Non-pigmented ciliary epithelial cell (primary cell): ENCODE measurements around the gene USP22.

ENCODE experiments used
- DNase-seq: peaks from one replicate; pipeline ENCODE4 v3.0.0-alpha.2; 2010; ENCODE audit warnings: low read depth

Gene USP22

DNA sequence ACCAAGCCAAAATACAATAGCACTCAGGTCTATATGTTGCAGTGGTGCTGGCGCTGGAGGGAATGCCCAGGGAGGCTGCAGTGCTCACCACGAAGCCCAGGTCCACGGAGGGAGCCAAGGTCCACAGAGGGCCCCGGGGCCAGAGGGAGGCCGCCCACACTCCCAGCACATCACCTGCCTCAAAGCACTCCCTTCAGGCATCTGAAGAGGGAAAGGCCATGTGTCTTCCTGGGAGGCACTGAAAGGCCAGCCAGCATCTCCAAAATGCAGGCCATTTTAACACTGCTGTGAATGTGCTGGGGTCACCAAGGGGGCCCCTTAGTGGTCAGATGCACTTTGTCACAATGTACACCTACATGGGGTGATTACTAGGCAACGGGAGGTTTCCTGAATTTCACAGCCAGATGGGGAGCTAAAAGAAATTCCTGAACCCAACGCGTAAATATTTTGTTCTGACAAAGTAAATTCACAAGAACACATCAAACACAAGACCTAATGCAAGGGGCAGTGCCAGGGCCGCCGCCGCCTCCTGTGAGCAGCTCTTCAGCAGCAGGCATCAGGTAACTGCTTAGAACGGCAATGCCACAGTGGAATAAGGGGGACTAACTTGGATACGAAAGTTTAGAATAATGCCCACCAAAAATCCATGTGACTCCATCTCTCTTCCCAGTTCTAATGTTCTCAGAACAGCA is 42.8 kb downstream of the USP22 start:
- no peak for DNase-seq

DNA sequence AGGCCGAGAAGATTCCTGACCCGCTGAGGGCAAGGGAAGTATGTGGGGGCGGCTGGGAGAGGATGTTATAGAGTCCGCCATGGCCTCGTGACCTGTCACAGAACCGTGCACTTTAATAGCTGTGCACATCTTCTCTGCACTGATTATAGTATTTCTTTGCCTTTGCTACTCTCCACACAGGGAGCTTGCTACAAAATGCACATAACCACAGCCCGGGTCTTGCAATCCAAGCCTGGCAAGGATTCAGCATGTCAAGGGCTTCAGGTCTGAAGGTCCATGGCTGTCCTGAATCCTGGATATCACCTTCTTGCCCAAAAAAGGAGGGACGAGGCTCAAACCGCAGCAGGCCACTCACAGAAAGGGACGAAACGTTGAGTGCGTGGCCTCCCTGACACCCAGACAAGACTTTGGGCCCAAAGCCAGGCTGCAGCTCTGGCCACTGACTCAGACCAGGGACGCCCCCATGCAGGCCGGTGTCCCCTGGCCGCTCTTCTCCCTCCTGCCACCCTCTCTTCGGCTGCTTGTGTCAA is 43.7 kb downstream of the USP22 start:
- DNase-seq: no peak

DNA sequence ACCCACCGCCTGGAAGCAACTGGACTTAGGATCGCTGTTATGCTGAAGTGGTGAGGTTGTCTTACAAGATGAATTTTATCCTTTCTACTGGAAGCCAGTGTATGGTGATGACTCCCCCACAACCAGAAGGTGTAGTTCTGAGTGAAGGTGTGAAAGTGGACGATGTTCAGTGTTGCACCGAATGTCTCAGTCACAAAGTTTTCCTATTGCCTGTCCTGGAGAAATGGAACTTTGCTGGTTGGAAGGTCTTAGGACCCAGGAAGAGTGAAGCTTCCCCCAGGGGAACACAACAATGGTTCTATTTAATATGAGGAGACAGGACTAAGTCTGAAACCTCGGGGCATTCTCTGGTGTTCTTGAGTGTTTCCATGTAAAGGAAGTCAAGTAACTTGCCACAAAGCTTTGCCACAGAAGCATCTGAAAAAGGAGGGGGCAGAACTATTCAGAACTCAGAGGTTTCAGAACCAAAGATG is 44.2 kb downstream of the USP22 start:
- DNase-seq: no peak

DNA sequence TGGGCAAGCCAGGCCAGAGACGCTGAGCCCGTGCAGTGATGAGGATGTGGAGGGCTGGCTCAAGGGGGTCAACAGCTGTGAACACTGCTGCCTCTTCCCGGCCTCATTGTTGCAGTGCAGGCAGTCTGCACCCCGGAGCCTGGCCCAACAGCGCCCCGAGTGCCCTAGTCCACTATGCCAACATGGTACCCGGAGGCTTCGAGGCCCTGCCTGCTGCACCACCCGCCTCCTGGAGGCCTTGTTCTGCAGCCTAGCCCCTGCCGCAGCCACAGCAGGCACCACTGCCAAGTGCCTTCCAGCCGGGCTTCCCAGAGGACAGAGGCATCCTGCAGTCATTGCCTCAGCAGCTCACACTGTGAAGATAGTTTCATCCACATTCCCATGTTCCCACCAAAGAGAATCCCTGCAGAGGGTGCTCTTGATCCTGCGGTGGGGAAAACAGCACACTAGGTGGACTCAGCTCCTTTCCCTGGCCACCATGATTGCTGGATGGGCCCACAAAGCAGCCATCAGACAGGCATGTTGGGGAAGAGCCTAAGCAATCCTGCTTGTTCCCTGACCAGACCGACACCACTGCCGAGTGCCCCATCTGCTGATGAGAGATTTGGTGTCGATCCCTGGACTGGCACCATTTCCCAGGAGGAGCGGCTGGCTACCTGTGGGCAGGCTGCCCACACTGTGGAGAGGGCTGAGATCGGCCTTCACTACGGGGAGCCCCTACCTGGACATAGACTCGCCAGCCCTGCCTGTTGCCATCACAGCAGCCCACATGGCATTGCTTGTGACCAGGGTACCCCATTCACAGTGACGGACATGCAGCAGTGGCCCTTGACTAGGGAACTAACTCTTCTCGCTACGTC is 44.9 kb downstream of the USP22 start:
- DNase-seq: no peak

DNA sequence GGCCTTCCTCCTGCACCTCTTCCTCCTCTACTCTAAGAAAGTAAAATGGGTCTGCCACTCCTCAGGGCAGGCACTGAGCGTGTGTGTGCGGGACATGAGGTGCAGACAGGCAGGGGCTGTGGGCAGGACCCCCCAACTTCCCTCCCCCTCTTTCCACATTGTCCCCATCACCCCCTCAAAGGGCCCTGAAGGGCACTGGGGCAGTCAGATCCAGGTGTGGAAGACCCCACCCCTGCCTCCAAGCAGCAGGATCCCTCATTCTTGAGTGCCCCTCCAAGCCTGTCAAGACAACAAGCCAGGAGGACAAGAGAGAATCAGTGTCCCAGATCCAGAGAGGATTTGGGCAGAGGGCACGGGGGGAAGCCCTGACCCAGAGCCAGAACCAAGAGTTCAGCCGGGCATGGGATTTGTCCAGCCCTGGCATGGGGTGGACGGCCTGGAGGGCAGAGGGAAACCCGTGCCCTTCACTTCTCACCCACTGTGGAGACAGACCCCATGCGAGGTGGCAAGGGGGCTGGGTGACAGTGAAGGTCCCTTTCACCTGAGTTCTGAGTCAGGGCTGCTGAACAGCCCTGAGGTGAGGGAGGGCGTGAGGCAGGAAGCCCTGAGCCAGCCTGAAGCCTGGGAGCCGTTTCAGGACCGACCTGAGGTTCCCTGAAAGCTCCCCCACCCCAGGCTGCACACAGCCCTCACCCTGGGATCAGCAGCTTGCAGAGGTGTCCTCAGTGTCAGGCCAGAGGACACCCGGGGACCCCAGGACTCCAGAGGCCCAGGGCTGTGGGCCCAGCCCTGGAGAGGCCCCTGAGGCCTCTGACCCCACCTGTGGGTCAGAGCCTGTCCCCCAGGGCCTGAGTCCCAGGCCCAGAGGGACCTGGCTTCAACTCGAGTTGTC is 45.8 kb downstream of the USP22 start:
- no peak for DNase-seq

DNA sequence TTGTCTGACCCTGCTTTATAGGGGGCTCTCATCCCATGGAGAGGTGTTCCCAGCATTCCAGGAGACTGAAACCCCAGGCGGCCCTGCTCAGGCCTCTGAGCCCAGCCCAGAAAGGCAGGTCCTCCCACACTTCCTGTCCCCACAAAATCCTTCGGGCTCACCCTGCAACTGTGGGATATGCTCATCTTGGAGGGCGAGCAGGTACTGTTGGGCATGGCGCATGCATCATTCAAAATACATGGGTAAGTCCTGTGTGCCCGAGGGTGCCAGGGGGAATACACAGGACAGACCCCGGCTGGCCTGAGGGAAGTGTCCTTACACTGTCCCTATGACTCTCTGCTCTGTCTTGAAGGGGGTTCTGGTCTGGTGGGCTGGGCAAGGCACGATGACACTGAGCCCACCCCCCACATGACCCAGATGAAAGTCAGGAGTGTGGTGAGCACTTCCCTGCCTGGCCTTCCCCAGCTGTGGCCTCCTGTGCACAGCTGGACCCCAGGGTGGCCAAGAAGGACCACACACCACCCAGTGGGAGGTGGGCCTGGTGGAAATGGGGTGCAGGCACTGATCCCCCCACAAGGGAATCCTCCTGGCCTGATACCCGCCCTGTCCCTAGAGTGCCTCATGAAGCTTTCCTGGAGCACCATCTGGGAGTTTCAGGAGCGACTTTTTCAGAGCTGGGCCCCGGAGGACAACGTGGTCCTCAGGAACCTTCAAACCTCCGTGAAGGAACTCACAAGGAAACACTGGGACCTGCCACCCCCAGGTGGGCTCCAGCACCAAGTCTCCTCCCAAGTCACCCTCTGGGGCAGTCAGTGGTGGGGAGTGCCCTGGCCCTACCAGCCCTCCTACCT is 46.7 kb downstream of the USP22 start:
- no peak for DNase-seq

DNA sequence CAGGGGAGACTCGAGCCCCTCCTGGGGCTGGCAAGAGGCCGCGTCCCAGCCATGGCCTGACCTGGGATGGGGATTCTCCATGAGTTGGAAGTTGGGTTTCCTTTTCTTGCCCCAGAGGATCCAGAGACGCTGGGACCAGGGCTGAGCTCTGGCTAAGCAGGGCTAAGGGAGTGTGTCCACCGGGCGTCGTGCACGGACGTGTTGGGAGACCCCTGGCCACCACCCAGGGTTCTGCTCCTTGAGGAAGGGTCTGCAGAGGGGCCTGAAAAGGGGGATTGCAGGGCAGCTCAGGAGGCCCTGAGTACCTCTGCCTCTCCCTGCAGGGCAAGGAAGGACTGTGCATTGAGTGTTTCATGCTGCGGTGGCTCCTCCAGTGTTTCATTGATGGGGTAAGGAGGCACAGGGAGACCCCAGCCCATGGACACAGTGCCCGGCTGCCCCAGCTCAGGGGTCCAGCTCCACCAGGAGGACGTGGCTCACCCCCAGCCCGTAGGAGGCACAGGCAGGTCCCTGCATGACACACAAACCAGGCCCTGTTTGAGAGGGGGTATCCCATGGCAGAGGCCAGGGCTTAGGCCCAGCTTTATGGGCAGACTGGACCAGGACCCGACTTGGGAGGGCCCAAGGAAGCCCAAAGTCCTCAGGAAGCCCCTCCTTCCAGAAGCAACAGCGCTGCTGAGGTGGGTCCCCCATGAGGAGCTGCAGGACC is 47.5 kb downstream of the USP22 start:
- no peak for DNase-seq

DNA sequence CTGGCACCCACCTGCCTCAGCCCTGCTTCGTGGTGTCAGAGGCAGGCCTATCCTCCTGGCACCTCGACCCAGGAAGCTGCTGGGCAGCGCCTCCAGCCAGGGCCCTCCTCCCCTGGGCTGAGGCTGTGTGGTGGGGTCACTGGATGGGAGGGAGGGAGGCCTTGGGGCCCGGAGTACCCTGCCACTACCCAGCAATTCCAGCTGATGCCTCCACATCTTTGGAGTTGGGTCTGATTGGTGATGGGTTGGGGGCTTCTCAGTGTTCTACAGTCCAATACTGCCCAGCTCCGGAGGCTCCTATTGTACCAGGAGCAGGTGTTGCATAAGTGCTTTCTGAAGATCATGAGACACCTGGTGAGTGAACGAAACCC is 48.0 kb downstream of the USP22 start:
- DNase-seq: no peak

DNA sequence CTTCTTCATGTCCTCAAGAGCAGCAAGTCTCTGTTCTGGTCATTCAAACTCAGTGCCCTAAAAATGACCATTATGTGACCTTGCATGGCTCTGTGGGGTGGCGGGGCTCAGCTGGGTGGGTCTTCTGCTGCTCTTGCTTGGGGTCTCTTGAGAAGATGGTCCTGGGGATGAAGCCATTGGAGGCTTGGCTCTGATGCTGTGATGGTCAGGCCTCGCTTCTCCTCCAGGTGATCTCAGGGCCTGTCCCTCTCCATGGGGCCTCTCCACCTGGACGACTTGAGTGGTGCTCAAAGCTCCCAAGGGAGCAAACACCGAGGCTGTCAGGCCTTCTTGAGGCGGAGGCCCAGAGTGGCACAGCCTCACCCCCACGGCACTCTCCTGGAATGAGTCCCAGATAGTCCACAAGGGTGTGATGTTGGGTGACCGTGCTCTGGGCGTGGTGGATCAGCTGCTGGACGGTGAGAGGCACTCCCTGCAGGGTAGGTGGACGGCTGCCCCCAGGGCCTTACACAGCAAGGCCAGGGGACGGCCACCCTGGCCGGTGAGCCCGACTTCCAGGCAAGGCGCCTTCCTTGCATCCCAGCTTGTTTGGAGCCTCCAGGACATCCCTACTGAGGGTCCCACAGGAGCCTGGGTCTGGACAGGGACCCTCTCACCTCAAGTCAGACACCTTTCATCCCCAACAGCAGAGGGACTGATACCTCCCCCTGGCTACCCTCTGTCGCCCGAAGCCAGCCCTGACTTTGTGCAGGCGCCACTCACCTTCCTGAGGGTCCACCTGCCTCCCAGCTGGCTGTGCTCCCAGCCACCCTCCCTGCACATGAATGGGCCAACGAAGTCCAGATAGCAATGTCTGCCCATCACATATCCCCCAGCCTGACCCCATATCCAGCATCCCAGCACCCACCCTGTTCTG is 48.7 kb downstream of the USP22 start:
- no peak for DNase-seq

DNA sequence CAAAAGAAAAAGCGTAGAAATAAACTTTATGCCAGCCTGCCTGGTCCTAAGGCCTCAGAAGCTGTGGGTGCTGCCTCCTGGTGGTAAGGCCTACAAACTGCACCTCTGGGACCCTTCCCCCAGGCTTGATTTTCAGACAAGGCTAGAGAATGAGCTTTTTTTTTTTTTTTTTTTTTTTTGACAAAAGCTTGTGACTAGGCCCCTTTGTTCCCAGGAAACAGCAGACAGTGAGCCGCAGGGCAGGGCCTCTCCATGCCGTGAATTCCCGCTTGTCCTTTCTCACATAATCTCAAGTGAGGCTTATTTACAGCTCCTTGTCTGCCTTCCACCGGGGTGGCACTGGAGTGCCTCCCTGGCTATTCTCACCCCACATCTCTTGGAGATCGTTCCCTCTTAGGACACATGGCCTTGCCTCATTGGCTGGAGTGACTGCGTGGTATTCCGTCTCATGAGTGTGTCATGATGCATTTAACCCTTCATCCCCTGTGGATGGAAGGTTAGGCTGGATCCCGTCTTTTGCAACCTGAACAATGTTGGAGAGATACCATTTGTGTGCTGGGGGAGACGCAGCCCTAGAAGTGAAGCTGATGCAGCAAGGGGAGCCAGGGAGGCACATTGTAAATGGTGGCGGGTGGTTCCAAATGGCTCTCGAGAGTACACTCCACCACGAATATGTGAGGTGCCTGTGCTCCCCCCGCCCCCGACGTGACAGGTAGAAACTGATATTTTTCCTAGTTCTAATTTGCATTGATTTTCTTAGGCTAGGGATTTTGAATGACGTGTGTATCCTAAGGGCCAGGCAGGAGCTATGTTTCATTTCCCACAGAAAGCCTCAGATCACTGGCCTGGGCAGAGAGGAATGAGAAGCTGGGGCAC is 49.6 kb downstream of the USP22 start:
- DNase-seq: peak; percentile 34

DNA sequence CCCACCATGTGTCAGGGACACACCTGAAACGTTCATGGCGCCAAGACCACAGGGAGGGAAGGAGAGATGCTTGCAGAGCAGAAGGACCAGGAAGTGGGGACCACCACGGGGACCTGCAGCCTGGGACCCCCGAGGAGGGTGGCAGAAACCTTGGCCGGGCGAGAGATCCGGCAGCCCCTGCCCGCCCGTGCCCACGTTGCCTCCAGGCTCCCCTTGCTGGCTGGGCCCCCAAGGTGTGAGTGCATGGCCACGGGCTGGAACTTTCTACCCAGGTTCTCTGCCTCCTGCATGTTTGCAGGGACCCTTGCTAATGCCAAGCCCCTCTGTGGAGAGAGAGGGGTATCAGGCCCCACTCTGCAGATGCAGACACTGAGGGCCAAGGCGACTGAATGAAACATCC is 50.4 kb downstream of the USP22 start:
- no peak for DNase-seq

DNA sequence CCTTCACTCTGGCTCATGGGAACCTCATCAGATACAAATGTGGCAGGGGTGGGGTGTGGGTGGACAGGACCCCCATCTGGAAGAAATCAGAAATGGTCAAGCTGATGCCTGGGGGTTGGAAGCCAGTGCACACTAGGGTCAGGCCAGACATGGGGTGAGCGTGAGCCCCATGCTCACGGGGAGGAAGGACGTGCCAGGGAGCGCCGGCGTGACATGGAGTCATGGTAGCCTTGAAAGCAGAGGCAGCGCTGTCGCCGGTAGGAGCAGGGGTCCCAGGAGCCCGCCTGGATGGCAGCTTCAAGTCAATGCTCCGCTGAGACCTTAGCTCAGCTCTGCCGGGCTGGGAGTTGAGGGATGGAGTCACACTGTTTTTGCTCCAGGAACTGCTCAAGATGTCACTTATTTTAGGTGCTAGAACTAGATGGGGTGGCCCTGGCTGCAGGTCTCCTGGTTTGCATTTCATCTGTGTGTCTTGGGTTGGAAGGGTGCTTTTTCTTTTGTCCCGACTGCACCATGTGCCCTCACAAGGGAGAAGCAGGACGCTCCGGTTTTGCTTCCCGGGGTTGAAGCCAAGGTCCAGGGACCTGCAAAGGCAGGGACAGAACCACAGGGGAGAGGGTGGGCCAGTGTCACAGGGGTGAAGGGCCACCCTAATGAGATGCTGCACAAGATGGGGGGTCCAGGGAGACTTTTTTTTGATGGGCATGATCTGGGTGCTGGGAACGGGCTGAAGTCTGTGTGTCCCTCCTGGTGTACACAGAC is 51.4 kb downstream of the USP22 start:
- no peak for DNase-seq

DNA sequence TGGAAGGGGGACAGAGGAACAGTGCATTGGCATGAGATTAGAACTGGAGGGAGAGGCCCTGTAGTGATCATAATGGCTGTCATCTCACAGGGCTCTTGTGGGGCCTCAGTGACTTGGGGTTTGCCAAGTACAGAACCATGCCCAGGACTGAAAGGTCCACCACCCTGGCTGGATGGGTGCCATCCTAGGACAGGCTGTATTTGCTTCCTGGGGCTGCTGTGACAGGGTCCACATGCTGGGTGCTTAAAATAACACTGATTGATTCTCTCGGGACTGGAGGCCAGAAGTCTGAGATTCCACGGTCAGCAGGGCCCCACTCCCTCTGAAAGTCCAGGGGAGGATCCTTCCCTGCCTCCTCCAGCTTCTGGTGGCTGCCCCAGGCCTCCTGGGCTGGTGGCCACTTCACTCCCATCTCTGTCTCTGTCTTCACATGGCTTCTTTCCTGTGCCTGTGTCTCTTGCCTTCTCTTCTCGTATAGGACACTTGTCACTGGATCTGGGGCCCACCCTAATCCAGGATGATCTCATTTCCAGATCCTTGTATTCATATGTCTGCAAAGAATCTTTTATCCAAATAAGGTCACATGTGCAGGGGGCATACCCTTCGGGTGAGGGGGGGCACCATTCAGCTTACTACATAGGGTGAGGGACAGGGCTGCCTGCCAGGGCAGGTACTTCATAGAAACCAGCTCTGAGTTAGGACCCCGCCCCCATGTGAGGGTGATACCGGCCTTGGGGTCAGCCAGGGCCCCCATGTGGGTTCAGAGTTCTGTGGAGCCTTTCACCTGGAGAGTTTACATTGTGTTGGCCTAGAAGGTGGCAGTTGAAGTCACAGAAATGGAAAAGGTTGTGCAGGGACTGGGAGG is 52.6 kb downstream of the USP22 start:
- DNase-seq: no peak

DNA sequence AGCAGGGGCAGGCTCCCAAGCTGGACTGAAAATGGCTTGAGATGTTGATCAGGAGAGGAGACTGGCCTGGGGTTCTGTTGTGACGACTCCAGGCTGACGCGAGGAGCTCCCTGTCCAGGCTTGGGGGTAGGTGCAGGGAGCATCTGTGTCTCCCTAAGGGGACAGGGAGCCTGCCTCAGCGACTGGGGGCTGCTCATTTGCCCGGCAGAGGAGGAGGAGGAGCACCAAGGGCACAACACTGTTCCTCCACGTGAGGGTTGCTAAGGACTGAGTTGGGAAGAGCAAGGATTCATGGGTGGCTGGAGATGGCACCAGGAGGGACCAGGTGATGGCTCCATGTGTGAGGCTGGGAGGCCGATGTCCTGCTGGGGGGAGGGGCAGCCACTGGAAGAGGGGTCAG is 53.3 kb downstream of the USP22 start:
- DNase-seq: no peak

DNA sequence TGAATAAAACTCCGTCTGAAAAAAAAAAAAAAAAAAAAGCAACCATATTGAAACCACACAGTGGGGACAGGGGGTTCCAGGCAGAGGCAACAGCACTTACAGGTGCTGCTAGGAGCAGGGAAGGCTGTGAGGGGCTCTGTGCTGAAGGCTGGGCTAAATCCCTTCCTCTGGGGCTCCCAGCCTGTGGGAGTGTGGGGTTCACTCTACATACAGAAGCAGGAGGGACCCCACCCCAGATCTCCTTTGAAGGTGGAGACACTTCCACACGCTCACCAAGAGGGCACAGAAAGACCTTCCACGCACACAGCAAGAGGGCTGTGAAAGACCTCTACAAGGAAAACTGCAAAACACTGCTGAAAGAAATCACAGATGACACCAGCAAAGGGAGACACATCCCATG is 53.9 kb downstream of the USP22 start:
- DNase-seq: no peak

DNA sequence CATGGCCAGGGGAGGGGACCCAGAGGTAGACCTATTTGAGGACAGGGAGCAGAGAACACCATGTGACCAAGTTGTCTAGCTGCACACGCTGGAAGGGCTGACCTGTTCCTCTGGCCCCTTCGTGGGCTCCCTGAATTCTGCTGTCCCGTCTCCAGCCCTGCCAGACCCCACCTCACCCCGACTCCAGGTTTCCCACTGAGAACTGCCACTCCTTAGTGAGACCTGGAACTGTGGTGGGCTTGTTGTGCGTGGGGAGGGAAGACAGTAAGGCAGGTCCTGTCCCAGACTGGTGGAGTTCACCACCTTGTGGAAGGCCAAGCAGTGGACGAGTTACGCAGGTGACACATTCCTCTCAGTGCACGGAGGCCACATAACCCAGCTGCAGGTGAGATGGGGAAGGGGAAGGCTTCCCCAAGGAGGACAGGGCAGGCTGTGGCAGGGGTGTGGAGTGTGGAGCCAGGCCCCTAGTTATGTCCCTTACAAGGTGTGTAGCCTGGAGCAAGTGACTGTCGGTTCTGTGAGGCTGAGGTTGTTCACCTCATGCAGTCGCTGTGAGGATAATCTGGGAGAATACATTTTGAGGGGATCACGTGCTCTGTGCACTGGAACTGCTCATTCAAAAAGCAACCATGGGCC is 54.7 kb downstream of the USP22 start:
- no peak for DNase-seq
